H1 (cell line): Measurements from ENCODE around the gene AP1S1. TPM values are rescaled to one million over a fixed set of nuclear protein-coding genes. Genes with fewer than 3 reads are reported as not detected.
A peak's percentile ranks its signal among the peaks of the same experiment; 100 is the strongest.

Experiments used
- CTCF ChIA-PET: fragments of 300-600 bp; sonication (Branson Sonifier 250); formaldehyde crosslinking; loops from one replicate; lab custom pipeline; 2021; ENCODE audit not compliant: partially characterized antibody; lab: Charles Lee
- POLR2A ChIA-PET: fragments of 300-600 bp; sonication (Branson Sonifier 250); formaldehyde crosslinking; loops from one replicate; lab custom pipeline; 2021; ENCODE audit warnings: inconsistent platforms; ENCODE audit not compliant: partially characterized antibody; lab: Charles Lee
- DNase-seq, 2 experiments: peaks; one replicate each; pipeline versions ENCODE4 v3.0.0 to v3.0.0-alpha.2; 2010 to 2022; ENCODE audit warnings: low spot score in 2 of 2, low read depth in 1 of 2, mixed read lengths in 1 of 2
- FAIRE-seq: peaks from 2 replicates; lab custom pipeline; 2011; peaks lifted over from hg19 to GRCh38; lab: Jason Lieb, UNC
- H2AFZ ChIP-seq: 2 replicates; pipeline ENCODE4 v1.8.1; 2012; ENCODE audit warnings: low read length, inconsistent platforms
- H2AK5ac ChIP-seq: 2 replicates; pipeline ENCODE4 v1.6.1; 2013; ENCODE audit warnings: low read depth, low read length
- H2BK120ac ChIP-seq: replicated peaks from 2 replicates; pipeline ENCODE3; 2013; ENCODE audit warnings: low read depth, low read length, inconsistent platforms
- H2BK12ac ChIP-seq: 2 replicates; pipeline ENCODE4 v1.6.1; 2013; ENCODE audit warnings: low read depth, low read length
- H2BK15ac ChIP-seq: 2 replicates; pipeline ENCODE4 v1.6.1; 2013; ENCODE audit warnings: low read length
- H2BK20ac ChIP-seq: 2 replicates; pipeline ENCODE4 v1.6.1; 2013; ENCODE audit warnings: low read length
- H2BK5ac ChIP-seq: 2 replicates; pipeline ENCODE4 v1.6.1; 2013; ENCODE audit warnings: low read depth, low read length
- H3K14ac ChIP-seq: 2 replicates; pipeline ENCODE4 v1.6.1; 2013; ENCODE audit warnings: inconsistent platforms; ENCODE audit not compliant: insufficient read length
- H3K18ac ChIP-seq: 2 replicates; pipeline ENCODE4 v1.6.1; 2013; ENCODE audit warnings: low read length; ENCODE audit errors: extremely low read depth
- H3K23ac ChIP-seq: 2 replicates; pipeline ENCODE4 v1.6.1; 2013; ENCODE audit warnings: inconsistent platforms; ENCODE audit not compliant: insufficient read length
- H3K23me2 ChIP-seq: 2 replicates; pipeline ENCODE4 v1.6.1; 2013; ENCODE audit warnings: low read depth, low read length
- H3K27ac ChIP-seq: 2 replicates; pipeline ENCODE4 v1.6.1; 2011; ENCODE audit warnings: low read depth, low read length, inconsistent platforms
- H3K27me3 ChIP-seq, 4 experiments: replicated peaks in 1 of 4; 1 replicate in 1 of 4; 2 replicates in 3 of 4; pipeline versions ENCODE4 v1.6.1 to v1.8.1; 2011 to 2013; ENCODE audit warnings: low read length in 3 of 4, mild to moderate bottlenecking in 3 of 4, inconsistent platforms in 2 of 4, mixed read lengths in 2 of 4, moderate library complexity in 1 of 4; ENCODE audit not compliant: control insufficient read depth in 3 of 4, insufficient read depth in 3 of 4; ENCODE audit errors: extremely low read depth in 1 of 4
- H3K36me3 ChIP-seq, 4 experiments: 2 replicates each; pipeline versions ENCODE4 v1.6.1 to v1.8.1; 2011 to 2013; ENCODE audit warnings: mild to moderate bottlenecking in 4 of 4, low read length in 3 of 4, moderate library complexity in 2 of 4, control low read depth in 1 of 4, inconsistent platforms in 1 of 4; ENCODE audit not compliant: insufficient read depth in 4 of 4, control insufficient read depth in 2 of 4
- H3K4ac ChIP-seq: replicated peaks from 2 replicates; pipeline ENCODE3; 2013; ENCODE audit warnings: low read length, low read depth, mixed read lengths, inconsistent platforms; ENCODE audit not compliant: insufficient read length
- H3K4me1 ChIP-seq, 4 experiments: replicated peaks in 1 of 4; 1 replicate in 1 of 4; 2 replicates in 3 of 4; pipeline versions ENCODE4 v1.6.1 to v1.8.1; 2011 to 2013; ENCODE audit warnings: low read length in 3 of 4, inconsistent platforms in 2 of 4, mixed read lengths in 1 of 4; ENCODE audit not compliant: insufficient read depth in 4 of 4, control insufficient read depth in 3 of 4
- H3K4me2 ChIP-seq, 2 experiments: 2 replicates each; pipeline versions ENCODE4 v1.6.1 to v1.8.1; 2011 to 2013; ENCODE audit warnings: low read depth in 2 of 2, low read length in 2 of 2, control low read depth in 1 of 2, inconsistent platforms in 1 of 2, mild to moderate bottlenecking in 1 of 2; ENCODE audit not compliant: insufficient read depth in 1 of 2
- H3K4me3 ChIP-seq, 4 experiments: fragments of 200-600, 300-600 bp in 1 of 4; sonication (generic), shearing (Covaris generic), sonication (Bioruptor Twin) in 1 of 4; 2 replicates each; pipeline versions ENCODE4 v1.5.1 to v1.8.1; 2011 to 2016; ENCODE audit warnings: low read length in 4 of 4, low read depth in 3 of 4, control low read depth in 2 of 4, inconsistent platforms in 2 of 4, mild to moderate bottlenecking in 2 of 4, mixed read lengths in 1 of 4, moderate library complexity in 1 of 4; ENCODE audit not compliant: insufficient read depth in 2 of 4; ENCODE audit errors: extremely low read depth in 1 of 4
- H3K56ac ChIP-seq: replicated peaks from 2 replicates; pipeline ENCODE3; 2013; ENCODE audit warnings: low read depth, mild to moderate bottlenecking, mixed read lengths, low read length, inconsistent platforms; ENCODE audit not compliant: insufficient read length
- H3K79me1 ChIP-seq: 2 replicates; pipeline ENCODE4 v1.6.1; 2013; ENCODE audit warnings: low read depth, low read length, control low read depth
- H3K79me2 ChIP-seq, 2 experiments: 2 replicates each; pipeline versions ENCODE4 v1.6.1 to v1.8.1; 2012 to 2013; ENCODE audit warnings: low read length in 2 of 2, mild to moderate bottlenecking in 2 of 2, inconsistent platforms in 1 of 2; ENCODE audit not compliant: insufficient read depth in 2 of 2, control insufficient read depth in 1 of 2
- H3K9ac ChIP-seq, 4 experiments: replicated peaks in 1 of 4; 1 replicate in 1 of 4; 2 replicates in 3 of 4; pipeline versions ENCODE4 v1.6.1 to v1.8.1; 2011 to 2013; ENCODE audit warnings: low read depth in 3 of 4, low read length in 3 of 4, control low read depth in 2 of 4, mild to moderate bottlenecking in 2 of 4, moderate library complexity in 2 of 4, inconsistent platforms in 1 of 4; ENCODE audit errors: extremely low read depth in 1 of 4
- H3K9me3 ChIP-seq, 2 experiments: 2 replicates each; pipeline versions ENCODE4 v1.6.1 to v1.8.1; 2012 to 2013; ENCODE audit warnings: mild to moderate bottlenecking in 2 of 2, moderate library complexity in 2 of 2, control low read depth in 1 of 2, inconsistent platforms in 1 of 2, low read depth in 1 of 2, low read length in 1 of 2, mixed read lengths in 1 of 2; ENCODE audit not compliant: insufficient read depth in 2 of 2
- H4K20me1 ChIP-seq, 2 experiments: replicated peaks in 1 of 2; 2 replicates each; pipeline versions ENCODE3 to v1.8.1; 2011 to 2013; ENCODE audit warnings: inconsistent platforms in 2 of 2, low read length in 2 of 2, mild to moderate bottlenecking in 1 of 2; ENCODE audit not compliant: insufficient read depth in 2 of 2, control insufficient read depth in 1 of 2
- H4K5ac ChIP-seq: 2 replicates; pipeline ENCODE4 v1.6.1; 2013; ENCODE audit warnings: low read length, low read depth, mixed read lengths, inconsistent platforms; ENCODE audit not compliant: insufficient read length
- H4K8ac ChIP-seq: 2 replicates; pipeline ENCODE4 v1.8.0; 2013; ENCODE audit warnings: mild to moderate bottlenecking, moderate library complexity, low read length, inconsistent platforms; ENCODE audit not compliant: insufficient read depth; ENCODE audit errors: extremely low read depth
- H4K91ac ChIP-seq: replicated peaks from 2 replicates; pipeline ENCODE3; 2013; ENCODE audit warnings: low read length, mixed read lengths, inconsistent platforms; ENCODE audit not compliant: insufficient read length
- FOSL1 ChIP-seq: IDR thresholded peaks from 2 replicates; pipeline ENCODE4 v1.6.1; 2011; ENCODE audit warnings: mild to moderate bottlenecking, low read depth, low read length, moderate library complexity; ENCODE audit not compliant: insufficient read depth
- GTF2F1 ChIP-seq: IDR thresholded peaks from 2 replicates; pipeline ENCODE4 v1.6.1; 2012; ENCODE audit warnings: low read depth, low read length, improper control_type of control experiment, borderline replicate concordance
- RAD21 ChIP-seq, 2 experiments: IDR thresholded peaks in 1 of 2; conservative IDR thresholded peaks in 1 of 2; 2 replicates each; pipeline ENCODE4 v1.6.1; 2011; ENCODE audit warnings: low read depth in 2 of 2, low read length in 2 of 2, improper control_type of control experiment in 1 of 2, inconsistent platforms in 1 of 2, mild to moderate bottlenecking in 1 of 2, moderate library complexity in 1 of 2
- RXRA ChIP-seq: IDR thresholded peaks from 2 replicates; pipeline ENCODE4 v1.6.1; 2011; ENCODE audit warnings: low read depth, mild to moderate bottlenecking, low read length, moderate library complexity; ENCODE audit not compliant: insufficient read depth
- WGBS, 2 experiments: shearing (Covaris generic) in 1 of 2; methylation state at CpG; one replicate each; pipeline versions ENCODE4 v1.1.6 to v1.1.7; 2013 to 2015; ENCODE audit warnings: low lambda C conversion rate in 2 of 2, mixed read lengths in 2 of 2, inconsistent platforms in 1 of 2, low coverage in 1 of 2, missing lambda C conversion rate in 1 of 2; ENCODE audit not compliant: insufficient replicate concordance in 2 of 2, insufficient coverage in 1 of 2, insufficient read length in 1 of 2; ENCODE audit errors: extremely low coverage in 1 of 2, missing lambda C conversion rate in 1 of 2; 5-methylcytosine and 5-hydroxymethylcytosine counted together
- polyA plus RNA-seq, 7 experiments: library from polyadenylated mRNA; depleted of rRNA in 3 of 7; stranded (reverse) in 5 of 7; unstranded in 2 of 7; fragments of >200 nt in 5 of 7; fragments of 200-250 nt in 2 of 7; gene quantifications; 1 replicate in 5 of 7; 2 replicates in 1 of 7; 4 replicates in 1 of 7; pipeline versions ENCODE4 v1.2.1 to v1.2.3, GENCODE V29; 2011 to 2013; ENCODE audit warnings: missing spikeins in 2 of 7, mixed read lengths in 2 of 7
- total RNA-seq: library from RNA; stranded (reverse); fragmentation: NEBNext Ultra II Directional; extraction: Animal tissue kit (Norgen Biotek cat#: 25700); gene quantifications from 2 replicates; pipeline ENCODE4 v1.2.1, GENCODE V29; 2021

AP1S1 gene
- total and polyA plus RNA-seq, 2 of the 8 experiments (the other 6 are each of a cell fraction or from before 2014, with no cell fraction given): 56.1 to 59.3 TPM

- H3K56ac ChIP-seq: no peak overlapping the region
- no peak overlapping the region; the same call in 1 of the 2 replicates for H3K18ac ChIP-seq
- H3K9ac ChIP-seq: no peak overlapping the region
- no peak overlapping the region for H4K91ac ChIP-seq
- no peak overlapping the region for H2BK15ac ChIP-seq
- H4K20me1 ChIP-seq: no peaks in the 10 kb centered on the region
- no peak overlapping the region for H2BK5ac ChIP-seq
- no peaks in the 10 kb centered on the region for H3K36me3 ChIP-seq
- no peaks in the 10 kb centered on the region for H3K23me2 ChIP-seq
- no peak overlapping the region for H2AK5ac ChIP-seq
- H4K8ac ChIP-seq: no peak overlapping the region
- no peak overlapping the region for H2AFZ ChIP-seq
- peak overlapping the region; percentile 14 for H3K4ac ChIP-seq
- H3K4me3 ChIP-seq: no peak overlapping the region; a peak in 2 of 8 replicates
- peaks cover 2 to 14% (median 6%) of the 10 kb centered on the region in 4 experiments; a peak in 6 of 7 replicates for H3K4me1 ChIP-seq
- no peak overlapping the region for H2BK20ac ChIP-seq
- DNase-seq (no peak), FAIRE-seq (no peak)
- peaks cover 0 to 2% (median 0%) of the 10 kb centered on the region in 4 experiments; a peak in 1 of 7 replicates for H3K27me3 ChIP-seq
- POLR2A ChIA-PET: interaction anchor here (0.6 to 1.8 kb wide), 4 partner anchors 10 to 656 kb away, joined by 3 to 8 read pairs (median 4); partner anchors contain the start of gene TSC22D4
- no peaks in the 10 kb centered on the region for H3K79me1 ChIP-seq
- H2BK12ac ChIP-seq: no peak overlapping the region
- no peak overlapping the region for H3K14ac ChIP-seq
- H3K9me3 ChIP-seq: no peaks in the 10 kb centered on the region
- WGBS, 2 experiments: 85% methylated on average over 5 of the region's 6 CpGs; no CpG with 5 or more reads in 1 of the 2 experiments
- H4K5ac ChIP-seq: no peak overlapping the region
- CTCF ChIA-PET: interaction anchor here (0.7 to 9.0 kb wide), 10 partner anchors 9 to 245 kb away, joined by 3 to 80 read pairs (median 3); partner anchors contain the start of genes MUC3A, SERPINE1 and UFSP1
- no peak overlapping the region for H2BK120ac ChIP-seq
- H3K27ac ChIP-seq: no peak overlapping the region
- H3K23ac ChIP-seq: no peak overlapping the region
- H3K4me2 ChIP-seq: peak overlapping the region in 1 of 2 experiments; percentile 15; a peak in 2 of 4 replicates
- no peaks in the 10 kb centered on the region for H3K79me2 ChIP-seq
- TF ChIP-seq GTF2F1 (no peak), RAD21 (IDR thresholded peaks at IDR 0.05 in 1 of 2, conservative IDR thresholded peaks at IDR 0.05 in 1 of 2; ENCODE audit: low read depth in 2 of 2, low read length in 2 of 2) (no peak), RXRA (no peak), FOSL1 (no peak)
These were observed 19.8 kb upstream of the AP1S1 start for GRCh38 chr7:101134399-101134980.
